Inflammatory macrophage treated with lipopolysaccharide for 4 hours (primary cell): Measurements from ENCODE around the gene LRRC8A.

Experiments
- DNase-seq: peaks from one replicate; pipeline ENCODE4 v3.0.0-alpha.2; 2020

LRRC8A gene

DNA sequence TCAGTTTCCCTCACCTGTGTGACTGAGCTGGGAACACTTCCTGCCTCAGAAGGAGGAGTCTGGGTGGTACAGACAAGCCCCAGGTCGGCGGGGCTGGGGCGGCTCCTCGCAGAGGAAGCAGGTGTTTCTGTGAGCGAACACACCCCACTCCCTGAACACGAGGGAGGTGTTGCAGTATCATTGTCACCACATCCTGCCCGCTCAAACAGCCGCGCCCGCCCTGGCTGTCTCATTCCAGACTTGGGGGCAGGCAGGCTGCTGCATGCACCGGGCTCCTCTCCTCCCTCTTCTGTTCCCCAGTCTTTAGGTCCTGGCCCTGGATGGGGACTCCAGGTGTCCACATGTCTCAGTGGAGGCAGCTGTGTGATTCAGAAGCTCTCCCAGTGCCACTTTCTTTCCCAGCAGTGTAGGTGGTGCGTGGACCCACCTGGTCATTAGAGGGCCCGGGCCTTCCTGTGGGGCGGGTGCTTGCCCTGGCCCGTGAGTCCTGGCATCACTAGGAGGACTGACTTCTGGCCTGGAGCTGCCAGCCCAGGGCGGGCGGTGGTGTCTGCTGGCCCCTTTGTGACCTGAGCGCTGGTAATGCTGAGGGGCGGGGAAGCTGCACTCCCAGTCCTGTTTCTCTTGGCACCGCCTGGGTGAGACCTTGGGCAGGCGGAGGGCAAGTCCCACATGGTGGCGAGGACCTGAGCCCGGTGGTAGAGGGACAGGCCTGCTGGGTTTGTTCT is 20.6 kb downstream of the LRRC8A start:
- no peak for DNase-seq

GRCh38 chr9:128903079-128903461 is 21.1 kb downstream of the LRRC8A start:
- no peak for DNase-seq

DNA sequence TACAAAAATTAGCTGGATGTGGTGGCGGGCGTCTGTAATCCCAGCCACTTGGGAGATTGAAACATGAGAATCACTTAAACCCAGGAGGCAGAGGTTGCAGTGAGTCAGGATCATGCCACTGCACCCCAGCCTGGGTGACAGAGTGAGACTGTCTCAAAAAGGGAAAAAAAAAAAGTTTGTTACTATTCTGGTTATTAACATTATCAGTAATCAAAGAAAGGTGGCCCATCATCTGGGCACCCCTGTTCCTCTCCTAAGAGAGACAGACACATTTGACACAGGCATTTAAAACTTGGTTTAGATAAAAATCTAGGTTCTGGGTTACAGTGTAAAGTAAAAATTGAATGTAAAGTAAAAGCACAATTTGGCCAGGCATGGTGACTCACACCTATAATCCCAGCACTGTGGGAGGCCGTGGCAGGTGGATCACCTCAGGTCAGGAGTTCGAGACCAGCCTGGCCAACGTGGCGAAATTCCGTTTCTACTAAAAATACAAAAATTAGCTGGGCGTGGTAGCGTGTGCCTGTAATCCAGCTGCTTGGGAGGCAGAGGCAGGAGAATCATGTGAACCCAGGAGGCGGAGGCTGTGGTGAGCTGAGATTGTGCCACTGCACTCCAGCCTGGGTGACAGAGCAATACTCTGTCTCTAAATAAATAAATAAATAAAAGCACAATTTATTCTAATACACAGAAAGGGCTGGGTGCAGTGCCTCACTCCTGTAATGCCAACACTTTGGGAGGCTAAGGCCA is 22.1 kb downstream of the LRRC8A start:
- DNase-seq: peak; percentile 30

GRCh38 chr9:128905964-128906363 is 24.0 kb downstream of the LRRC8A start:
- DNase-seq: no peak

GRCh38 chr9:128906741-128907140 is 24.8 kb downstream of the LRRC8A start:
- DNase-seq: no peak

DNA sequence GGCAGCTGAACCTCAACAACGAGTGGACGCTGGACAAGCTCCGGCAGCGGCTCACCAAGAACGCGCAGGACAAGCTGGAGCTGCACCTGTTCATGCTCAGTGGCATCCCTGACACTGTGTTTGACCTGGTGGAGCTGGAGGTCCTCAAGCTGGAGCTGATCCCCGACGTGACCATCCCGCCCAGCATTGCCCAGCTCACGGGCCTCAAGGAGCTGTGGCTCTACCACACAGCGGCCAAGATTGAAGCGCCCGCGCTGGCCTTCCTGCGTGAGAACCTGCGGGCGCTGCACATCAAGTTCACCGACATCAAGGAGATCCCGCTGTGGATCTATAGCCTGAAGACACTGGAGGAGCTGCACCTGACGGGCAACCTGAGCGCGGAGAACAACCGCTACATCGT is 26.4 kb downstream of the LRRC8A start:
- no peak for DNase-seq

GRCh38 chr9:128909859-128910258 is 27.9 kb downstream of the LRRC8A start:
- no peak for DNase-seq

- DNase-seq: no peak
Measured at GRCh38 chr9:128910906-128911305, 29.0 kb downstream of the LRRC8A start.

DNA sequence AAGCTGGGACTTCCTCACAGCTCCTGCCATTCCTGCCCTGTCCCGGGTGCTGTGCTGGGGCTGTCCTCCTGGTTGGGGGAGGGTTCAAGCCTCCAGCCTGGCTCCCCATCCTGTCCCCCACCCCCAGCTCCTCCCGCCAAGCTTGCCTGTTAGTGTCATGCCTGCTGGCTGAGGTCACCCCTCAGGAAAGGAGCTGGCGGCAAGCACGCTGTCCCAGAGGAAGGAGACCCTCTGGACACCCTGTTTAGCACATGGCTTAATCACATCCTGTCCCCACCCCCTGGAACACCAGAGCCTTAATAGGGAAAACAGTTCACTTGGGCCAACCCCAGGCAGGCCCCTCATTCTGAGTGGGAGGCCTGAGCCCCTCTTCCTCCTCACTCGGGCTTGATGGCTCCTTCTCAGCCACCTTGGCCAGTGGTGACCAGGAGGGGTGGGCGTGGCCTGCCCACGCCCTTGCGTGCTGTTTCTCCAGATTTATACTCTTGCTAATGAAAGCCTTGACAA is 29.6 kb downstream of the LRRC8A start:
- no peak for DNase-seq

DNA sequence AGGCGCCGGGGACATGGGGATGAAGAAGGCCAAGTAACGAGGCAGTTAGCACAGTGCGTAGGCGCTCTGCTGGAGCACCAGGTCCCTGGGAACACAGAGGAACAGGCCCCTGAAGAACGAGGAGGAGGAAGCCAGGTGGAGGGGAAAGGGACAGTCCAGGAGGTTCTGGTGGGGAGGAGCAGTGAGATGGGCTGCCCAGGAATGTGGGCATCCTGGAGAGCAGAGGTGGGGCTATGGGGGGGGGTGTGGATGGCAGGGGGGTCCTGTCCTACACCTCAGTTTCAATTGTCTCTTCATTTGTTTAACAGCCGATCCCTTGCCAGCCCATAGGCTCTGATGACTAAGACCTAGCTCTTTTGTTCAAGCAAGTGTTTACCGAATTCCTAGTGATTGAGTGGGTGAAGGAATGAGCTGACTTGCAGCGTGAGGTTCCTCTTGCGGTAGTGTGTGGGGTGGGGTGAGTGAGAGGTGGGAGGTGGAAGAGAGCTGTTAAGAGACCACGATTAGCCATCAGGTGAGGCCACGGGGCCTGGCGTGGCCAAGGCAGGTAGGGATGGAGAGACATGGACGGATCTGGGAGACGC is 30.4 kb downstream of the LRRC8A start:
- peak; percentile 46 for DNase-seq

GRCh38 chr9:128913048-128913900 is 31.3 kb downstream of the LRRC8A start:
- DNase-seq: no peak

DNA sequence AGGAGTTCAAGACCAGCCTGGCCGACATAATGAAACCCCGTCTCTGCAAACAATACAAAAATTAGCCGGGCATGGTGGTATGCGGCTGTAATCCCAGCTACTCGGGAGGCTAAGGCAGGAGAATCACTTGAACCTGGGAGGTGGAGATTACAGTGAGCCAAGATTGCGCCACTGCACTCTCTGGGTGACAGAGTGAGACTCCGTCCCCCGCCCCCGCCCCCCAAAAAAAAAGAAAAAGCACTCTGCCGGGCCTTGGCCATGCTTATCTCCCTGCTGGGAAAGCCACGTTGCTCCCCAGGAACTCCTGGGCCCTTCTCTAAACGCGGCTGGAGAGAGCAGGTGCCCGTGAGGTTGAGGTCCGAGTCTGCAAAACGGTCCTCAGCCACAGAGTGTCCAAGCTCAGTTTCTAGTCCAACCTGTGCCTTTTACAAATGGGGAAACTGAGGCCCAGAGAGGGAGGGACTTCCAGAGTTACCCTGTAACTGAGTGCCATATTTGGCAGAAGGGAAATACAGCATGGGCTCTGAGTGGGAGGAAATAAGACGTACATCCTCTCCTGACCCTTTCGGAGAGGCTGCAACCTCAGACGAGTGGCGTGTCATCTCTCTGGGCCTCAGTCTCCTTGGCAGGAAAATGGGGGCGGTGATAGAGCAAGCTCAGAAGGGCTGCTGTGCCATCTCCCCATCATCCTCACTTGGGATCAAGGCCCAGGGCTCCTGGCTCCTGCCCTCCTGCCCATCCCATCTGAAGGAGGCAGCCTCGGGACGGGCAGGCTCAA is 32.3 kb downstream of the LRRC8A start:
- peak; percentile 24 for DNase-seq

GRCh38 chr9:128916204-128916603 is 34.3 kb downstream of the LRRC8A start:
- DNase-seq: no peak

DNA sequence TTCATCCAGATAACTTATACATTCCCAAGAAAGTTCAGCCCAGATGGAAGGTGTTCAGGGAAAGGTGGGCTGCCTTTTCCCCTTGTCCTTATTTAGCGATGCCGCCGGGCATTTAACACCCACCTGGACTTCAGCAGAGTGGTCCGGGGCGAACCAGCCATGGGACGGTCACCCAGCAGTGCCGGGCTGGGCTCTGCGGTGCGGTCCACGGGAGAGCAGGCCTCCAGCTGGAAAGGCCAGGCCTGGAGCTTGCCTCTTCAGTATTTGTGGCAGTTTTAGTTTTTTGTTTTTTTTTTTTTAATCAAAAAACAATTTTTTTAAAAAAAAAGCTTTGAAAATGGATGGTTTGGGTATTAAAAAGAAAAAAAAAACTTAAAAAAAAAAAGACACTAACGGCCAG is 34.8 kb downstream of the LRRC8A start:
- DNase-seq: no peak

DNA sequence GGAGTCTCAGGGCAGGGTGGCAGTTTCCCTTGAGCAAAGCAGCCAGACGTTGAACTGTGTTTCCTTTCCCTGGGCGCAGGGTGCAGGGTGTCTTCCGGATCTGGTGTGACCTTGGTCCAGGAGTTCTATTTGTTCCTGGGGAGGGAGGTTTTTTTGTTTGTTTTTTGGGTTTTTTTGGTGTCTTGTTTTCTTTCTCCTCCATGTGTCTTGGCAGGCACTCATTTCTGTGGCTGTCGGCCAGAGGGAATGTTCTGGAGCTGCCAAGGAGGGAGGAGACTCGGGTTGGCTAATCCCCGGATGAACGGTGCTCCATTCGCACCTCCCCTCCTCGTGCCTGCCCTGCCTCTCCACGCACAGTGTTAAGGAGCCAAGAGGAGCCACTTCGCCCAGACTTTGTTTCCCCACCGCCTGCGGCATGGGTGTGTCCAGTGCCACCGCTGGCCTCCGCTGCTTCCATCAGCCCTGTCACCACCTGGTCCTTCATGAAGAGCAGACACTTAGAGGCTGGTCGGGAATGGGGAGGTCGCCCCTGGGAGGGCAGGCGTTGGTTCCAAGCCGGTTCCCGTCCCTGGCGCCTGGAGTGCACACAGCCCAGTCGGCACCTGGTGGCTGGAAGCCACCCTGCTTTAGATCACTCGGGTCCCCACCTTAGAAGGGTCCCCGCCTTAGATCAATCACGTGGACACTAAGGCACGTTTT is 35.4 kb downstream of the LRRC8A start:
- DNase-seq: no peak

- DNase-seq: no peak
Measured at GRCh38 chr9:128918921-128919320, 37.0 kb downstream of the LRRC8A start.

GRCh38 chr9:128919402-128920089 is 37.6 kb downstream of the LRRC8A start:
- no peak for DNase-seq

DNA sequence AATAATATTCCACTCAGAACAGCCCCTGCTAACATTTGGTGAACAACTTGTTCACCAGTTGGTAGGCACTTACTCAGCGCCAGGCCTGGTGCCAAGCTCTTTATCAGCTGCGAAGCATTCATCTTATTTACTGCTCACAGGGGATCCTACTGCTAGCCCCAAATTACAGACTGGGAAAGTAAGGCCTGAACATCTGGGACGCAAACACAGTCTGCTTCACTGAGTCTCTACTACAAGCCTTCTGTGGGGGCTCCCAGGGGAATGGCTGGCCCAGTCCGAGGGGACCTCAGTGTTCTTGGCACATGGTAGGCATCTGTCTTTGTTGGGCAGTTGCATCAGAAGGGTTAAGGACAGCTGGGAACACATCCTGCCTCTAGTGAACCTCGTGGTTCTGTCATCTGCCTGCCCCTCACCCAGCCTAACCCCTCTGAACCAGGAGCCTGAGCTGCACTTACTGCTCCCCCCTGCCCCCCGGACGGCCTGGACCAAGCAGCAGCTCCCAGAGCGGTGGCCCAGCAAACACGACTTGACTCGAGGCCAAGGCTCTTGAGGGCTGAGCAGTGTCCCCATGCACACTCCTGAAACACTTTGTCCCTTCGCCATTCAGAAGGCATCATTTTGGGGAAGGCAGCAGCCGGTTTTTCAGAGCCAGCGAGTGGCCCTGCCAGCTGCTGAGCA is 38.6 kb downstream of the LRRC8A start, which contains the start of gene PHYHD1:
Gene PHYHD1 (plus strand): TSS at position 602 of the 678 bp plus-strand sequence. CDS start 1,342 bp downstream, outside the sequence.
- DNase-seq: no peak

- DNase-seq: no peak
Measured at GRCh38 chr9:128921881-128922763, 40.2 kb downstream of the LRRC8A start.
